DMS153 treated with DMSO at 0.1 percent for 48 hours (cell line): ENCODE measurements around the gene TTC39C.

Experiments
- DNase-seq: peaks from one replicate; lab custom pipeline; 2025; ENCODE audit not compliant: unreplicated experiment; lab: John Stamatoyannopoulos, UW

Gene TTC39C

DNA sequence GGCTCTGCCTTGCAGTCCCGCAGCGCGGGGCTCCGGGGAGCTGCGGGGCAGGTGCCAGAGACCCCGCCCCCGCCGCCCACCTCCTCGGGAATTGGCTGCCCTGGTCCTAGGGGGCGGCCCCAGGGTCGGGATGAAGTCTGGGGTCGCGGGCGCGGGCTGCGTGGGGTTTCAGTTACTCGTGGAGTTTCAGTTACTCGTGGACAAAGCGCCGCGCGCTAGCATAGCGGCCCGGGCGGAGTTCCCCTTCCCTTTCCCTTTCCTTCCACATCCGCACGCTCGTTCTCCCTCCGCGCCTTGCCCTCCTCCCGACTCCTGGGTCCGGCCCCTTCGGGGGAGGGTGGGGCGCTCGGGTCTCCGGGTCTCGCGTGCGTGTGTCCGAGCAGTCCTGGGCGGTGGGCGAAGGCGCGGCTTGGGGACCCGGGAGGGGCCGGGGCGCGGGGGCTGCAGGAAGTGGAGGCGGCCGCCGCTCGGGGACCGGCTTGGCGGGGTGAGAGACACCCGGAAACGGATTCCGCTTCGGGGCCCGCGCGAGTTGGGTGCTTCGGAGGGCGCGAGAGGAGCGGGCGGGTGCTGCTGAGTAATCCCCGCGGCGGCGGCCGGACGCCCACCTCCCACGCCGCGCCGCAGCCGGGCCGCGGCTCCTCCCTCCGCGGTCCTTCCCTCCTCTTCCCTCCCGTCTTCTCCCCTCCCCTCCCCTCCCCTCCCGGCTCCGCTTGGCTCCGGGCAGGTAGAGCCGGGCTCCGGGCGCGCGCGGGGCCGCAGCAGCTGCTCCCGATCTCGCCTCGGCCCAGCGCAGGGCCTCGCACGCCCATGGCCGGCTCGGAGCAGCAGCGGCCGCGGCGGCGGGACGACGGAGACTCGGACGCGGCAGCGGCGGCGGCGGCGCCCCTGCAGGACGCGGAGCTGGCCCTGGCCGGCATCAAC is at the start of gene TTC39C:
TTC39C (plus strand) TSS at position 693 of the 924 bp plus-strand sequence; CDS start at position 811, 118 bp downstream.
- DNase-seq = no peak

DNA sequence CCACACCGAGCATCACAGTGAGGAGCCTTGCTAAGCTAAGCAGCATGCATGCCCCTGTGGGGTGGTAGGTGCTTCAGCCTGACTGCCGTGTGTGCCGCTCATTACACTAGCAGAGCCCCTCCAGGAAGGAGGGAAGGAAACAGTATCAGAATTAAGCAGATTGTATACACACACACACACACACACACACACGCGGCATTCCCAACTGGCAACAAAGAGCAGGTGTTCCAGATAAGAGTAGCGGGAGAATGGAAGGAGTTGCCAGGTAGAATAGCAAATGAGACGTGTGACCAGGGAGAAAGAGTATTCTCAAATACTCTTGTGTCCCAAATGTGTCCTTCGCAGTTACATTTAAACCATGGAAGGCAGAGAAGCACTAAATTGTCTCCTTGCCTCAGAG is 47.6 kb upstream of the TTC39C start:
- no peak for DNase-seq

DNA sequence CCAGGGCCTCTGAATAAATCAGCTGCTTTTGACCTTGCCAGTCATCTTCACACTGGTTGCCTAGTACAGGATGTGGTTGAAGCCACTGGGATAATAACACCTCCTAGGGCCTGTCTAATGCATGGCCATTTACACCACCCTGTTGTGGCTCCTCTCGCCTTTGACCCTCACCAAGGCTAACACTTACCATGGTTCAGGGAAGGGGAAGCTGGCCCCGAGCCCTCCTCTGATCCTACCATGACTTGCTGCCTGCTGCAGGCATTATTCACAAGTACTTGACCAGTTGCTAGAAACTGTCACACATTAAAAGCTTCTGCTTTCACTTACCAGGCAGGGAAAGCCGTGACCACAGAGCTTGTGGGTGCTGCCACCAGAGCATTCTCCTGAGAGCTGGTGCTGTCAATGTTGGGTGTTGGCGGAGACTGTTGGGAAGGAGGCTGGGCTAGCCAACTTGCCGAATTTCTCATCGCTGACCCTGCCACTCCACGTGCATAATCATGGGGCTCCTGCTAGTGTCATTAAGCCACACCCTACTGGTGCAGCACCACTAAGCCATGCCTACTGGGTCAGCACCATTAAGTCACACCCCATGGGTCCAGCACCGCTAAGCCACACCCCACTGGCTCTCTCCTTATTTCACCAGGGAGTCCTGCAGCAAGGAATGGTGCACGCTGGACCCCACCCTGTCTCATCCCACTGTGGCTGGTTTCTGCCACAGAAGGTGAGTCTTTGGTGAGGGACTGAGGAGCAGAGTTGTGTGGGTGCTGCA is 47.0 kb upstream of the TTC39C start:
- DNase-seq = no peak

DNA sequence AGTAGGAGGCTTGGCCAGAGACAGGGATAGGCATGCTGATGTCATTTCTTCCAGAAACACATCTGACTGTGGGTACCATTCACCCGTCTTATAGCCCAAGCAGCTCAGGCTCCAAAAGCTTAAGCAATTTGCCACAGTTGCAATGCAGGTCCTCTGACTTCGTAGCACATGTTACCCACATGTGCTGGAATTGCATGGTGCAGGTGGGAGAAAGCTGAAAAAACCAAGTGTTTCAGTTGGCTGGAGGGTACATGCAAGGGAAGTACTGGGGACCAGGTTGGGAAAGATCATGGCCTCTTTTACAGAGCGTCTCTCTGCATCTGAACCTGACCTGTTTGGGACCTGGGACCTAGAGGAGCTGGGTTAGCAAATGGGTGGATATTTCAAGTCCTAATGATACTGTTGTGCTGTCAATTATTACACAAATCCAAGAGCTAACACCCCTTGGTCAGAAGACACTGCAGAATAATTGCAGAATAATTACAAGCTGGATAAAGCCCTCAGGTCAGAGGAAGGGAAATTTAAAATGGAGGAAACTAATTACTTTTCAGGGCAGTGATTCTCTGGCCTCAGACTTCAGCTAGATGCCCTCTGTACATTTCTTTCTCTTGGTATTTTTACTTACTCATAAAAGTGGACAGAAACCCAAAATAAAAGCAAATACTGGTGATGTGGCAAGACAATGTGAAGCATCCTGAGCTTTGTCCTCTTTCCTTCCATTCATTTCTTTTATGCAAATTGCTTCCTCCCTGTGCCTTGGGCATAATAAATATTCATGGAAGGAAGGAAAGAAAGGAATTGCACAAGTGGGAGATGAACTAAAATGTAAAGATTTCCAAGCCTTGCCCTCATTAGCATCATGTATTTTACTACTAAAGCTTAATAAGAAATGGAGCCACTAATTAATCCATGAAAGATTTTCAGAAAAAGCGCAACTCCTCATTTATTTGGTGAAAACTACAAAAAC is 45.6 kb upstream of the TTC39C start:
- DNase-seq = no peak

DNA sequence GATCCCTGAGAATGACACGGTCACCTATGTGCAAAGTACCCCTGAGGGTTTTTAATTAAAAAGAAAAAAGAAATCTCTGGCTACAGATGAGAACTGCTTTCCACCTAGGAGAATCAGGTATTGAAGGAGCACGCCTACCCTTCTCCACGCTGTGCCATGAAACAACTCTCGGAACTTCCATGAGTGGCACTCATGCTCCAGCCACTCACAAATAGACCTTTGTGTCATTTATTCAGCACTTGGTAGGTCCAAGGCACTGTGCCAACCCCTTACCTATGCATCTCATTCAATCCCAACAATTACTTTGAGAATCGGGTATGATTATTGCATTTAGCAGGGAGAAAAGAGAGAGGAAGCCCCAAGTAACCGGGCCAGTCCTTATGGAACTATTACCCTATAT is 44.9 kb upstream of the TTC39C start:
- DNase-seq = no peak

DNA sequence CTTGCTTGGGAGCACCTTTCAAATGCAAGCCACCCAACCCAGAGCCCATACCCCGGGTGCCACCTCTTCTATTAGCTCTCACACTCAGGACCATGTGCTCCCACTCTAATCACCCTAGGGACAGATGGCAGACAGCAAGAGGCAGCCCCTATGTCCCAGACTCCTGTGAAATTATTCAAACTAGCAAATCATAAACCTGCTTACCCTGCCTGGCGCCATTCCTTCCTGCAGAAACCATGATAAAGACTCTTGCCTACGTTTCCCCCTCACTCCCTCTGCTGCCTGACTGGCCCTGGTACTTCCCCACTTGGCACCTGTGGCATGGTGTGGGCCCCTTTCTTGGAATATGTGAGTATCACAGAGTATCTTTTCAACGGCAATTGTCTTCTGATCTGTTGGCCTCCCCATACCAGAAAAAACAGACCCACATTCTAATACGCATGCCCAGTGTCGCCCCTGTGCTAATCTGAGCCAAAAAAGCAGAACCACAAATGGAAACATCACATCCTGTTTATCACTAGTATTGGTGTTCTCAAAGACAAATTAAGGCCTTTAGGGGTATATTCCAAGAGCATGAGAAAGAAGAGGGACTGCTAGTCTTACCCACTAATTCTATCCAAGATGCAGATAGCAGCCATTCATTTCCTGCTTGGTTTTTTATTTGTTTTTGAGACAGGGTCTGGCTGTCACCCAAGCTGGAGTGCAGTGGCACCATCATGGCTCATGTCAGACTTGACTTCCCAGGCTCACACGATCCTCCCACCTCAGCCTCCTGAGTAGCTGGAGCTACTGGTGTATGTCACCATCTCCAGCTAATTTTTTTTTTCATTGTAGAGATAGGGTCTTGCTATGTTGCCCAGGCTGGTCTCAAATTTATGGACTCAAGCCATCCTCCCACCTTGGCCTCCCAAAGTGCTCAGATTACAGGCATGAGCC is 44.1 kb upstream of the TTC39C start:
- no peak for DNase-seq

DNA sequence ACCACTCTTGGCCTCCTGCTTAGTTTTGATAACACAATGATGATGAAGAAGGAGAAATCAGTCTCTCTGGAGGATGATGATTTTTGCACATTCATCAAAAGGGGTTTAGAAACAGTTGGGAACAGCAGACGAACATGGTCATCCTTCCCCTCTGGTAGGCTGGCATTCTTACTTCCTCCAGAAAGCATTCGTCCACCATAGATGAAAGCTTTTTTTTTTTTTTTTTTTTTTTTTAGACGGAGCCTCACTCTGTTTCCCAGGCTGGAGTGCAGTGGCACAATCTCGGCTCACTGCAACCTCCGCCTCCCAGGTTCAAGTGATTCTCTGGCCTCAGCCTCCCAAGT is 43.5 kb upstream of the TTC39C start:
- DNase-seq = no peak

DNA sequence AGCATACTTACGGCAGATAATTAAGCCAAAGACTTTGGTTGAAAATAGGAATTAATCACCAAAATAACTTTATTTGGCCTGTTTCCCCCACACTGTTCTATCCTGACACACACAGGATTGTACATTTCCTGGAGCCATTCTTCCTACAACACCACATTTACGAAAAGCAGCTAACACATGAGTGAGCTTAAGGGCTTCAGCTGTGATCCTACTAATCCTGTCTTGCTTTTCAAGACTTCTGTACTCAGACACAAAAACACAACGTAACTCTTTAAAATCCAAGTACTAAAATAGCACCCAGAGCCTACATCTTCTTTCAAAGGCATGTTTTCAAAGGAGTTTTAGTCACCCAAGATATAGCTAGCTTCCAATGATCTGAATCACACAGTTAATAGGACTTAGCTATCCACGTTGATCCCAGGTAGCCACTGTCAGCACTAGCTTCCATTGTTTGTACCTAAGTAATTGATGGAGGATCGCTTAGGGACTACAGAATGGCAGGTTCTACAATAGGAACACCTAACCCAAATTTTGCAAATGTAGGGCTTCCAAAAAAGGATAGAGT is 42.8 kb upstream of the TTC39C start:
- no peak for DNase-seq

DNA sequence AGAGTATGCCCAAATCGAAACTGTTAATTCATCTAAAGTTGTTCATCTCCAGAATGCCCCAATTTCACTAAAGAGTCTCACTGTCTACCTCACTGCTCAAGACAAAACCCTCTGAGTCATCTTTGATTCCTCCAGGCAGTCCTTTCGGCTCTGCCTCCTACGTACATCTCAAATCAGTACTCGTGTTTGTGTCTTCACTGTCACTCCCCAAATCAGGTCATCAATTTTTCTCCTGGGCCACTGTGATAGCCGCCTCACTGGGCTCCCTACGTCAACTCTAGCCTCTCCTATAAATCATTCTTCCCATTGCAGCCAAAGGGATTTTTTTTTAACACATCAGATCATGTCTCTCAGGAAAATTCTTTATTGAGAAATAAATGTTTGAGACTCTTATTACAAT is 42.1 kb upstream of the TTC39C start:
- no peak for DNase-seq

DNA sequence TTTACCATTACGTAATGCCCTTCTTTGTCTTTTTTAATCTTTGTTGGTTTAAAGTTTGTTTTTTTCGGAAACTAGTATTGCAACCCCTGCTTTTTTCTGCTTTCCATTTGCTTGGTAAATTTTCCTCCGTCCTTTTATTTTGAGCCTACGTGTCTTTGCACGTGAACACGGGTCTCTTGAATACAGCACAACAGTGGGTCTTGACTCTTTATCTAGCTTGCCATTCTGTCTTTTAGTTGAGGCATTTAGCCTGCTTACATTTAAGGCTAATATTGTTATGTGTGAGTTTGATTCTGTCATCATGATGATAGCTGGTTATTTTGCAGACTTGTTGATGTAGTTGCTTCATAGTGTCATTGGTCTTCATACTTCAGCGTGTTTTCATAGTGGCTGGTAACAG is 37.5 kb upstream of the TTC39C start:
- DNase-seq = no peak

DNA sequence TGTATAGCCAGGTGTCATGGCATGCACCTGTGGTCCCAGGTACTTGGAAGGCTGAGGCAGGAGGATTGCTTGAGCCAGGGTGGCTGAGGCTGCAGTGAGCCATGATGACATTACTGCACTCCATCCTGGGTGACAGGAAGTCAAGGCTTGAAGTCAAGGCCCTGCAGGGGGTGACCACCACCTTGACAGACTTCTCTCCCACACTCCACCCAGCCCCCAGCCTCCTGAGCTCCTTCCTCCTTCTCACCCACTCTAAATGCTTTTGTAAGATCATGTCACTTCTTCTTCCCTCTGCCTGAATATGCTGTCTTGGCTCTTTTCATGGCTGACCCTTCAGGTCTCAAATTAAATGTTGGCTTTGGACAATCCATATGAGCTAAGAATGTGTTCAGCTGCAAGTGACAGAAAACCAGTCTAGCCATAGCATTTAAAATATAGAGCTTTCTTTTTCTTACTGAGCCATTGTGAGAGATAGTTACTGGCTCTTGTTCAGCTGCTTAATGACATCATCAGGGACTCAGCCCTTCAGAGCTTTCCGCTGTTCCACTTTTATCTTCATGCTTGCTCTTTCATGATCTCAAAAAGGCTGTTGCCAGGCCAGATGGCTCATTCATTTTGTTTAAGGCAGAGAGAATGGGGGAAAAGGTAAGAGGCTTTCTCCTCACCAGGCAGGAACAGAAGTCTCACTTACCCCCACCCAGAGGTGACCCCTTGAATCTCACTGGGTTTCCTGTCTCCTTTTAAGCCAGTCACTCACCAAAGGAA is 36.7 kb upstream of the TTC39C start:
- DNase-seq = no peak

DNA sequence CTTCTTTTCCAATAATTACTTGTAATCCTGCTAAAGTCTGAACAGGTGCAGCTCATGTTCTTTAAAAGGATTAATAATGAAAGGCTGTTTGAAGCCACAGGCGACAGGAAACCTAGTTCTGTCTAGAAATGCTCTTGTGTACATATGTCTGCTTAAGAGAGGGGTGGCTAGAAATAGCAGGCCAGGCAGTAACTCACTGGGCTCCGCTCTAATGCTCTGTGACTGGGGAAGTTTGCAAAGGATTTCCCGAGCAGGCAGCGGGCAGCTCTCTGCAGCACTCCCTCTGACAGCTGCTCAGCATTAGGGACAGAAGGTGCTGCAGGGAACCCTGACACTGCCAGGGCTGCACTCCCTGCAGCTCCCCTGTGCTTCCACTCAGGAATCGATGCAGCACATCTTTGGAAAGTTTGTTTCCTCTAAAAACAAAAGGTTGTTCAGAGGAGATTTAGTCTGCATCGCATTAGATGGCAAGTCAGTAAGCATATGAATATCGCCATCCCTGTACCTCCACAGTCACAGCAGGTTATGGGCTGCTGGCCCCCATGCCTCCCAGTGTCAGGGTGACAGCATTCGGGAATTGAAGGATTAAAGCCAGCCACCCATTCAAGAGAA is 33.1 kb upstream of the TTC39C start:
- DNase-seq = no peak

DNA sequence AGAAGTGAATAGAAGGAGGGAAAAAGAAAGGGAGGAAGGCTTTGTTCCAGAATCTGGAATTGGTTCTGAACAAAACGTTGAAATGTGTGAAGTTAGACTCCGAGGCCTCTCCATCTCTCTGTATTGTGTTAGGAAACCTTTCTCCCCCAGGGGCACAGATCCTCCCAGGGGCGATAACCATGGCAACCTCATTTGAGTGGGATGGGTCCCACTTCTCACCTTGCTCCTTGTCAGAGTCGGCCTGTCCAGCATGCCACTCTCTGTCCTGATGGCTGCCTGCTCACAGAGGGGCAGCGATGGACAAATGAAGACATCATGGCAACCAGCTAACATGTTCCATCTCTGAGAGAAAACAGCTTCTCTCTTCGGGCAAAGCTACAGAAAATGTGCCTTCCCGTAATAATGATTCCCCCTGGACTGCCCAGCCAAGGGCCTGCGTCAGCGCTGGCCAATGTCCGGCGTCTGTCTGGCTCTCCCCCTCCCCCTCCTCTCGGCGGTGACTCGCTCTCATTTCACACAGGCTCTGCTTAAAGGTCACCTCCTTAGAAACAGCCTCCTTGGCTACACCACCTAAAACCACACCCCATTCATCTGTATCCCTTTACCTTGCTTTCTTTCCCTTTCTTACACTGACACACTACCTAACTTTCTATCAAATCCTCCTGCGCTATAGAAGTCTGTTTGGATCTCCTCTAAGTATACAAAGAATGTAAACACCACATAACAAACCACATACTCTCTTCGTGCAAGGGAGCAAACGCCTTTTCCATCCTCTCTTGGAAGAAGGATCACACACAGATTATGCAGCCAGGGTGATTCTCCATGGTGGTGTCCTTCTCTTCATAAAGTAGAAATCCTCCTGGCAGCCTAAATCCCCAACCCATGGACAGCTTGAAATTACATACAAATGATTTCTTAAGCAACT is 32.1 kb upstream of the TTC39C start:
- DNase-seq = no peak

DNA sequence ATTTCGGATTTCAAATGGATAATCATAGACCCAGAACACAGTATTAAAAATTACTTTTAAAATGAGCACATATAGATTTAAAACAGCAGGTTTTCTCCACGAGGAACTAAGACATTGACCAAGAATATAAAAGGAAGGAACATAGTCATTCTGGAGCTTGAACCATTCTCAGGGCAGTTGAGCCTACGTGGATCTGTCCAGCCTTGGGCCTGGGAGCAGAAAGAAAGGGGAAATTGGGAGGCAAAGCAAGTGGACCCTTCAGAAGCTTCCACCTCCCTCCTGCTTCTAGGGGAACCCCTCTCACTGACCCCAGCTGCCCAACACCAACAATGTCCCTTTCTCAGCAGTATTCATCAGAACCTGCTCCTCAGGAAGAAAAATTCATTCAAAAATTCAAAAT is 31.4 kb upstream of the TTC39C start:
- no peak for DNase-seq

DNA sequence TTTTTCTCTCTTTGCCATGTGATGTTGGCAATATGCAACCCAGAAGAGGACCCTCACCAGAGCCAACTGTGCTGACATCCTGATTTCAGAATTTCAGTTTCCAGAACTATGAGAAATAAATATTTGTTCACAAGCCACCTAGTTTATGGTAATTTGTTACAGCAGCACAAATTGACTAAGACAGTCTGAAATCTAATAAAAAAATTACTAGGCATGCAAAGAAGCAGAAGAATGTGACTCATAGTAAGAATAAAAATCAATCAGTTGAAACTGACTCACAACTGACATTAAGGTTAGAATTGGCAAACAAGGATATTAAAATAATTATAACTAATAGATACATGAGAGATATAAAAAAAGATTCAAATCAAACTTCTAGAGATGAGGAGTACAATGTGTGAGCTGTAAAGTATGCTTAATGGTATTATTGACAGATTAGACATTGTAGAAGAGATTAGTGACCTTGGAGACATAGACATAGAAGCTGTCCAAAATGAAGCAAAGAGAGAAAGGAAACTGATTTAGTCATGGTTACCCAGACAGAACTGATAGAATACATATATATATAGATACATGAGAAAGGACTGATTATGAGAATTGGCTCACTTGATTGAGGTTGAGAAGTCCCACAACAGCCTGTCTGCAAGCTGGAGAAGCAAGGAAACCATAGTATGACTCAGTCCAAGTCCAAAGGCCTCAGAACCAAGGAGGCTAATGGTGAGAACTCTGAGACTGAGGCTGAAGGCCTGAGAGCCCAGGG is 27.8 kb upstream of the TTC39C start:
- DNase-seq = no peak

DNA sequence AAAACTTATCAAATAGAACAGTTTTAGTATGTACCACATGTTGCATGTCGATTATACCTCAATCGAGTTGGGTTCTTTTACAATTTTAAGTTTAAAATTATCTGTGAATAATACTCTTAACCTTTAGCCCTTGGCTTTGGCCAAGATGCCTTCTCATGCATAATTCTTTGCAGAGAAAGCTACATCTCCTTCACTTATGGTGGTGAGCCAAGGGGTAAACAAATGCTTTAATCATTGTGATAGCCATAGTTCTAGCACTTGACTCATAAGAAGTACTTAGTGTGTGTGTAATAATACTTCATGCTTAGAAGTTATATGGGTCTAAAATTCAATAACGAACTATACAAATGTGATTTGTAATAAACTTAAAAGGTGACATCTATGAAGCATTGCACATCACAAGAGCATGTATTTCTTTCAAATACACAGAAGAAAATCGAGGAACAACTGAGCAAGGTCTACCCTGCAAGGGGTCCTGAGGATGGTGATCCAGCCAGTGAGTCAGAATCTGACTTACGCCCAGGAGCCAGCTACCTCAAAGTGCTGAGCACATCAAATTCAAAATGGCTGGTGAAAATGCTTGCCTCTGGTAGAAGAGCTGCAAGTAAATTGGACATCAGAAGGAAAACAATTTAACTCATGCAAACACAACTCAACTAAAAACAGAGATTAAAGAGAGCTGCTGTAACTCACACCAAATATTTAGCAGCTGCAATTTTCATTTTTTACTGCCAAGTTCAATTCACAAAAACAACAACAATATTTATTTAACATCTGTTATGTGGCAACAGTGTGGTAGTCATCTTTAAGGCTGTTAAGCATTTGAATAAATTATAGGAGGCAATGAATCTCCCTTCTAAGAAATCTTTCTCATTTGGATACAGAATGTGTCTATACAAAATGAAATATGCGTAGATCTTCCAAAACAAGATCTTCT is 23.8 kb upstream of the TTC39C start:
- DNase-seq = no peak
